Activated T-helper 1 cell treated with anti-CD3 and anti-CD28 coated beads, Interleukin-2, amount 50 U/mL, for 16 hours (primary cell): ENCODE data around the gene SLC25A18.

Experiments
- DNase-seq, 2 donors: peaks; one replicate each; pipeline ENCODE4 v3.0.0-alpha.2; 2020; ENCODE audit warnings: low read depth in 1 of 2, low spot score in 1 of 2

Gene SLC25A18

DNA sequence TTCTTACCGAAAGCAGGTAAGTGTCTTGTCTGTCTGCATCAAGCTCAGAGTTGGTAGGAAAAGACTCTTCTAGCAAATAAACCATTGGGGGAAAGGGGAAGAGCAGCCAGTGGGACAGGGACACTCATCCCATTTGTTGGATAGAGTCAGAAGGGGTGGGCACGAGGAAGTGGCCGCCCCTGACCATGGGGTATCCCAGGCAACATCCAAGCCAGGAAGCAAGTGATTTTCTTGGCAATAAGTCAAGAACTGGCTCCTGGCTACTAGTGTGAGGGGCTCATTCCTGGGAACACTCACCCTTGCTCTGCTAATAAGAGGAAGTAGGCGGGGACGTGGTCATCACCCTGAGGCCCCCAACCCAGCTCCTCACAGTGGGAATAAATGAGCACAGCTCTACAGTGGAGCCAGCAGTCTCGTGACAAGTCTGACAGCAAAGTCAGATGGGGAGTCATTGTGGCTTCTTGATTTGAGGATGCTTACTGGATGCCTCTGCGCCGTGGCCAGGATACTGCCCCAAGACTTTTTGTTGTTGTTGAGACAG, 6.7 kb downstream of the SLC25A18 start:
- no peak for DNase-seq

DNA sequence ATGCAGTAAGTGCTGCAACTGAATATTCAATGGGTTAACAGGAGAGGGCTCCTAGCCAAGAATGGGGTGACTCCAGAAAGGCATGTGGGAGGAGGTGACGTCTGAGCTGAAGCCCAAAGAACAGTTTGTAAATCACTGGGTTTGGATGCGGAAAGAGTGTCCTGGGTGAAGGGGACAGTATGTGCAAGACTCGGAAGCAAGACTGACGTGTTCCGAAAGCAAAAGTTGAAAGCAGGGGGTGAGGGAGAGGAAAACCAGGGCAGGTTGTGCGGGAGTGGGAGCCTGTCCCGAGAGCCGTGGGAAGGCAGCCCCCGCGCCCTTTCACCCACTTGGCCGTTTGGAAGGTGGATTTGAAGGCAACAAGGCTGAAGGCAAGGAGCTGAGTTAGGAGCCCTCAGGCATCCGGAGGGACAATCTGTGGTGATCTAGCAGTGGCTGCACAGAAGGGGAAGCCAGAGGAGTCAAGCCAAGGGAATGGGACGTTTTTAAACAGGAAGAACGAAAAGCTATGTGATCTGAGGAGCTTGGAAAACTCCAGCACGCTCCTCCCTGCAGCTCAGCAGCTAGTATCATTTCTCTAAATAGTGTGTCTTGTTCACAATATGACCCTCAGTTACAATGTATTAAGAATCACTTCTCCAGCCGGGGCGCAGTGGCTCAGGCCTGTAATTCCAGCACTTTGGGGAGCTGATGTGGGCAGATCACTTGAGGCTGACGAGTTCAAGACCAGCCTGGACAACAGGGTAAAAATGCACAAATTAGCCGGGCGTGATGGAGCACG, 7.7 kb downstream of the SLC25A18 start:
- no peak for DNase-seq

DNA sequence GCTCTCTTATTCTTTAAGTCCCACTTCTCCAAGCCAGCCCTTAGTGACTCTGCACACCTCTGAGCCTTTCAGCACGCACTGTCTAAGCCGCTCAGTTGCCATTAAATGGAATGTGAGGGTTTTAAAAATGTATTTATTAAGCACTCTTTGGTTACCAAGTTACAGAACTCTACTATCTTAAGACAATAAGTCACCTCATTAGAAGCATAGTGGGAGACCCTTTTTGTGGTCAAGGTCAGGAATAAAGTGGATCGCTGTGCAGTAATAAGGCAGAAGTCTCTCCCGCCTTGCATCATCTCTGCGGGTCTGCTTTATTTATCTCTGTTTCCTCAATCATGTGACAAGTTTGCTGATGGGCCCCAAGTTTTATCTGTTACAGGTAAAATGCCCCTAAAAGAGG, 11.9 kb downstream of the SLC25A18 start:
- DNase-seq = no peak

GRCh38 chr22:17575681-17576080, 12.4 kb downstream of the SLC25A18 start:
- DNase-seq = no peak

DNA sequence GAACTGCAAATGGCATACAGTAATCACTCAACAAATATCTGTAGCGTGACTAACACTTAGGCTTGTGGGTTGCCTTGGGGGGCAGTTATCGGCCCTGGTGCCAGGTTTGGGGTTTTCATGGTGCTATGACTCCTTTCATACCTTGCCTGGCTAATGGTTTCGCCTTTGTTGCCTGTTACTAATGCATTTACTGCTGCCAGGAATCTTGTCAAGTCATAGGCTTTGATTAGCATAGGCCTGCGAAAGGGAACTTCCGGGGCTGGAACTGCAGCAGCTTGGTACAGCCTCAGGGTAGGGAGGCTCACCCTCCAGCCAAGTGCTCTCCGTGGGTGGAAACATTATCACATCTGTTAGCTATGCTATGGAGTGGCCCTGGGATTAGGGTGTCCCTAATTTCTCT, 13.2 kb downstream of the SLC25A18 start:
- no peak for DNase-seq

GRCh38 chr22:17578136-17578754, 14.9 kb downstream of the SLC25A18 start:
- no peak for DNase-seq

GRCh38 chr22:17579535-17579981, 16.3 kb downstream of the SLC25A18 start:
- DNase-seq = no peak

DNA sequence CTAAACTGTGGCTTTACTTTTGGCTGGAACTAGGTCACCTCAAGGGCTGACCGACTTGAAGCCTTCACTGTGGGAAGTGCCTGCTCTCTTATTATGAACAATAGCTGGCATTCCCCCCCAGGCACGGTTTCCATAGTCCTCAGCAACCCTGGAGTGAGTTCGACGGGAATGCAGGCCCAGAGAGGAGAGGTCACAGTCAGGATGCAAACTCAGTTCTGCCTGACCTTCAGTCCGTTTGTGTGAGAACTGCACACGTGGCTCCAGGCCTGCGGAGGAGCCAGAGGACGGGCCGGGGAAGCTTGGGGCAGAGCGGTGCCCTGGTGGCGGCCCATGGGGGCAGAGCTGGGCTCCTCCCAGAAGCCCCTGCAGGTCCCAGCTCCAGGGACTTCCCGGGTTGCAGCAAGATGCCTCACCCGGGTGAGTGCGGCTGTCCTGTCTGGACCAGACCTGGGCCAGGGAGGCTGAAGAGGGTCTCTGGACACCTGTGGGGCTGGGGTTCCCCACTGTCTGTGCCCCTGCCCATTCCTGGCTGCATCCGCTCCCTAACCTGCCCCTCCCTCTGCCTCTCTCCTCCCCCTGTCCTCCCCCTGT, 17.2 kb downstream of the SLC25A18 start:
- no peak for DNase-seq

DNA sequence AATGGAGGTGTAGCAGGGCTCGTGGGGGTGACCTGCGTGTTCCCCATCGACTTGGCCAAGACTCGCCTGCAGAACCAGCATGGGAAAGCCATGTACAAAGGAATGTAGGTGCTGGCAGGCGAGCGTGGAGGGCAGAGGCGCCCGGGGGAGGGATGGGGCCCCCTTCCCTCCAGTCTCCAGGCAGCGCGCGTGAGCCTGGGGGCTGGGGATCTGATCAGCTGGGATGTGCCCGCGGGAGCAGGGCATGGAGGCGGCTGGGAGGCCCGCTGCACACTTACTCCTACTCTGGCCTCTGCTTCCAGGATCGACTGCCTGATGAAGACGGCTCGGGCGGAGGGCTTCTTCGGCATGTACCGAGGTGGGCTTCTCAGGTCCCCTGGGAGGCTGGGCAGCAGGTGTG, 17.8 kb downstream of the SLC25A18 start:
- no peak for DNase-seq

DNA sequence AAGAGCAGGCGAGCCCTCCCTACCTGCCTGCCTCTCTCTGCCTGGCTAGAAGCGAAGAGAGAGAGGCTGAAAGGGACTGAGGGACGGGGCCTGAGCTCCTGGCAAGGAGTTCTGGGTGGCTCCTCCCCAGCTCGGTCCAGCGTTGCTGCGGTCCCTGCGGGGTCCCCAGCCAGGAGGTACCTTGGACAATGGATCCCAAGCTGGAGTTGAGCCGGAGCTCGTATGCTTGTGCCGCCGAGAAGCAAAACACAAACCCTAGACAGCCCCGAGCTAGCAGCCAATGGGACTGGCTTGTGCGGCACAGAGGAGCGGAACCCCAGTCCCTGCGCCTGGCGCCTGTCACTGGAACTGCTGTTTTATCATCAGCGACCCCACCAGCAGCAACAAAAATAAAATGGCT, 18.3 kb downstream of the SLC25A18 start:
- no peak for DNase-seq

DNA sequence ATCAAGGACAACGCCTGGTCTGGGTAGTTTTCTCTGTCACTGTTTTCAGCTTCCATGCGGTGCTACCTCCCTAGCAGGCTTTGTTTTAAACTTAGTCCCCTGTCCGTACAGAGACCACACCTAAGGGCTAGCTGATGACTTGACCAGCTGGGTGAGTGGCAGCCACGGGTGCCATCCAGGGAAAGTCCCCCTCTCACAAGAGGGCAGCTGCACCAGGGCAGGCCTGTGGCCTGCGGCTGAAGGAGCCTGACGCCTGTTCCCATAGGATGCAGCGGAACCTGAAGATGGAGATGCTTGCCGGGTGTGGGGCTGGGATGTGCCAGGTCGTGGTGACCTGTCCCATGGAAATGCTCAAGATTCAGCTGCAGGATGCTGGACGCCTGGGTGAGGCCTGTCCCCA, 19.9 kb downstream of the SLC25A18 start:
- no peak for DNase-seq

- no peak for DNase-seq
These were observed 23.6 kb downstream of the SLC25A18 start for GRCh38 chr22:17586831-17587440.

DNA sequence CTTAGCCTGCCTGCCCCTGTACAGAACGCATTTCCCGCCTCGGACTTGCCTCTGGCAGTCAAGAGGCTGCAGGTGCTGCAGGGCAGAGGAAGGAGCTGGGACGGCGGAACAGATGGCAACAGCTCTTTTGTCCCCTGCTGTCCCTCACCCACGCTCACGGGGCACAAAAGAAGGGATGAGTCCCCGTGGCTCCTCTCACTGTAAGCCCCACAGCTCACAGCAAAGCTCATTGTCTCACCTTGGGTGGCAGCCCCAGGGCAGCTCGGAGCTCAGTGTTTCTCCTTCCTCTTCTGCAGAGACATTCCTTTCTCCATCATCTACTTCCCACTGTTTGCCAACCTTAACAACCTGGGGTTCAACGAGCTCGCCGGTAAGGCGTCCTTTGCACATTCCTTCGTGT, 24.3 kb downstream of the SLC25A18 start:
- no peak for DNase-seq

GRCh38 chr22:17588606-17589005, 25.3 kb downstream of the SLC25A18 start:
- no peak for DNase-seq

DNA sequence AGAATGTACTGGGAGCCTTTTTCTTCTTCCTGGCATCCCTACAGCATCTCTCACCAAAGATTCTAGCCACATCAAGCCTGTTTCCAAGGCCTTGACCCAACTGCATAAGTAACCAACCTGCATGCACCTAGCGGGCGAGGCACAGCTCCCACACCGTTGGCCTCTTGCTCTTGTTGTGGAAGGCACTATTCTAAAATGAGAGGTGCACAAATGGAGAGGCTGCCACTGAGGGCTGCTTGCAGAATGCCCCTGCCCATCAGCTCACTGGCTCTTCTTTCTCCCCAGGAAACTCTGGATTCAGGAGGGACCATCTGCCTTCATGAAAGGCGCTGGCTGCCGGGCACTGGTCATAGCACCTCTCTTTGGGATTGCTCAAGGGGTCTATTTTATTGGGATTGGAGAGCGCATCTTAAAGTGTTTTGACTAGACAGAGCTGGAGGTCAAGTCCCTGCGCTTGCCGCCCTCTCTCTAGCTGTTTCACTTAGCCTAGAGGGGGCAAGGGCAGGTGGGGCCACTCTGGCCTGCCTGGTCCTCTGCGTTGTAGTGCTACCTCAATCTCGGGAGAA, 26.6 kb downstream of the SLC25A18 start:
- no peak for DNase-seq

DNA sequence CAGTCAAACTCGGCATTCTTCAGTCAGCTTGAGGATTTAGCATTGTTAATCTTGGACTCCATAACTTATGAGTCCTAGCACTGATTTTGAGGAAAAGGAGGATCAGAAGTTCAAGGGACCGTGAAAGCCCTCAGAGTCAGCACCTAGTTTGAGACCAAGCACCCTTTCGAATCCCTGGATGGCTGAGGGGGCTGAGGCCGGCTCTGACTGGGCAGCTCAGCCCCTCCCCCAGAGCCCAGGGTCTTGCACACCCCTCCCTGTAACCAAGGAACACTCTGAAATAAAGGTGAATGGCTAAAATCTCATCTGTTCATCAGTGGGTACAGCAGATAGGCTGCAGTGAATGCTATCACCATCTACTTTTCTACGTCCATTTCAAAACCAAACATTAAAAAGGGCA, 27.3 kb downstream of the SLC25A18 start:
- DNase-seq = no peak

DNA sequence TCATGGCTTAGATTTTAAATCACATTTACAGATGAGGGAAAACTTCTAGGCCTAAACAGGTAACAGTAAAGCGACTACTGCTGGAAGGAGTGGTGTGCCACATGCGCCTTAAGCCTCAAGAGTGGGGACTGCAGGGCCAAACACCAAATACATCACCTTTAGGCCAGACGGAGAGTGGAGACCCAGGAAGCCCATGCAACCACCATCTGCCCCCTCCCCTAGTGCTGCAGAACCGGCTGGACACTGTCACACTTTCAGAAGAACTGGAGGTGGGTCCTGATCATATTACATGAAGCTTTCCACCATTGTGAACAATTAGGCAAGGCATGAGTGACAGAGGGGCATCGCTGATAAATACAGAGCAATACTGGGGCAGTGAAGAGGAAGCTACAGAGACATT, 28.9 kb downstream of the SLC25A18 start:
- no peak for DNase-seq

- DNase-seq = no peak
These were observed 32.9 kb downstream of the SLC25A18 start for GRCh38 chr22:17596226-17596625.

GRCh38 chr22:17597217-17597616, 33.9 kb downstream of the SLC25A18 start:
- no peak for DNase-seq

- no peak for DNase-seq
These were observed 35.0 kb downstream of the SLC25A18 start for GRCh38 chr22:17598318-17598717.

GRCh38 chr22:17601031-17601430, 37.7 kb downstream of the SLC25A18 start:
- DNase-seq = no peak
